A549 (cell line): ENCODE data around the gene PTPN1. TPM values are rescaled to one million over a fixed set of nuclear protein-coding genes. Genes with fewer than 3 reads are reported as not detected.

ENCODE experiments used
- ATAC-seq, 2 experiments: fragments of 200-7000 bp in 1 of 2; fragments of >200 bp in 1 of 2; cut with Nextera tagmentation in 1 of 2; cut with Tn5 transposase in 1 of 2; 3 replicates each; pipeline versions ENCODE4 v1.8.0 to v1.9.1; 2018 to 2020; ENCODE audit warnings: mild to moderate bottlenecking in 1 of 2, moderate library complexity in 1 of 2
- CTCF ChIA-PET: fragments of 300-600 bp; sonication (Branson Sonifier 250); formaldehyde crosslinking; extraction: SDS; loops from one replicate; lab custom pipeline; 2021; ENCODE audit warnings: antibody characterized with exemption, inconsistent platforms; lab: Yijun Ruan, JAX
- POLR2A ChIA-PET: fragments of 350-600 bp; formaldehyde crosslinking; extraction: SDS; loops from one replicate; lab custom pipeline; 2021; ENCODE audit warnings: antibody characterized with exemption, inconsistent platforms; lab: Yijun Ruan, JAX
- DNase-seq, 2 experiments: peaks; one replicate each; pipeline versions ENCODE4 v3.0.0 to v3.0.0-alpha.2; 2011 to 2016; ENCODE audit warnings: low read depth in 1 of 2, low spot score in 1 of 2
- FAIRE-seq: peaks from 2 replicates; lab custom pipeline; 2011; peaks lifted over from hg19 to GRCh38; lab: Jason Lieb, UNC
- H3K27ac ChIP-seq, 2 experiments: fragments of >200 bp; sonication (Bioruptor Twin); formaldehyde crosslinking; 3 replicates each; pipeline ENCODE4 v1.5.1; 2016 to 2017
- H3K4me1 ChIP-seq: fragments of >200 bp; sonication (Bioruptor Twin); formaldehyde crosslinking; 3 replicates; pipeline ENCODE4 v1.6.1; 2016
- H3K4me2 ChIP-seq: fragments of >200 bp; sonication (Bioruptor Twin); formaldehyde crosslinking; 3 replicates; pipeline ENCODE4 v1.6.1; 2016
- H3K4me3 ChIP-seq: fragments of >200 bp; sonication (Bioruptor Twin); formaldehyde crosslinking; 3 replicates; pipeline ENCODE4 v1.5.1; 2016
- H3K9me3 ChIP-seq: fragments of >200 bp; sonication (Bioruptor Twin); formaldehyde crosslinking; 3 replicates; pipeline ENCODE4 v1.6.1; 2016
- BHLHE40 ChIP-seq: IDR thresholded peaks from 2 replicates; pipeline ENCODE4 v1.6.1; 2012; ENCODE audit warnings: low read depth, low read length, inconsistent platforms
- CHD4 ChIP-seq: fragments of 200-600 bp; sonication (generic); IDR thresholded peaks from 2 replicates; pipeline ENCODE4 v1.6.1; 2016; ENCODE audit warnings: antibody characterized with exemption, mild to moderate bottlenecking, borderline replicate concordance
- CTCF ChIP-seq: fragments of >200 bp; sonication (Bioruptor Twin); formaldehyde crosslinking; IDR thresholded peaks from 3 replicates; pipeline ENCODE4 v1.5.1; 2016
- EHF ChIP-seq: fragments of 250-450 bp; sonication (Bioruptor Pico); IDR thresholded peaks from 2 replicates; pipeline ENCODE4 v1.5.0; 2020; ENCODE audit warnings: mild to moderate bottlenecking
- EHMT2 ChIP-seq: fragments of 200-600 bp; sonication (generic); IDR thresholded peaks from 2 replicates; pipeline ENCODE4 v1.6.1; 2016; ENCODE audit warnings: antibody characterized with exemption, low read depth, mild to moderate bottlenecking, moderate library complexity
- ELK1 ChIP-seq: fragments of 150-350 bp; IDR thresholded peaks from 2 replicates; pipeline ENCODE4 v1.6.1; 2014; ENCODE audit warnings: low read depth, mild to moderate bottlenecking, low read length
- EP300 ChIP-seq, 2 experiments: fragments of >200 bp; sonication (Bioruptor Twin); formaldehyde crosslinking; IDR thresholded peaks; 2 replicates in 1 of 2; 3 replicates in 1 of 2; pipeline ENCODE4 v1.6.1; 2016 to 2017
- FOSB ChIP-seq: fragments of 250-450 bp; sonication (Bioruptor Pico); IDR thresholded peaks from 2 replicates; pipeline ENCODE4 v1.5.0; 2020; ENCODE audit warnings: mild to moderate bottlenecking, moderate library complexity
- HOXB13 ChIP-seq: fragments of 250-450 bp; sonication (Bioruptor Pico); IDR thresholded peaks from 2 replicates; pipeline ENCODE4 v1.5.0; 2020; ENCODE audit warnings: low read depth, mild to moderate bottlenecking, moderate library complexity
- JUN ChIP-seq, 2 experiments: fragments of >200 bp; sonication (Bioruptor Twin); formaldehyde crosslinking; IDR thresholded peaks; 2 replicates in 1 of 2; 3 replicates in 1 of 2; pipeline ENCODE4 v1.6.1; 2016 to 2017
- JUNB ChIP-seq: fragments of >200 bp; sonication (Bioruptor Twin); formaldehyde crosslinking; IDR thresholded peaks from 2 replicates; pipeline ENCODE4 v1.6.1; 2016
- KDM1A ChIP-seq: fragments of 200-600 bp; sonication (generic); IDR thresholded peaks from 2 replicates; pipeline ENCODE4 v1.6.1; 2016; ENCODE audit warnings: low read depth, mild to moderate bottlenecking
- KDM5A ChIP-seq: fragments of 200-600 bp; sonication (generic); IDR thresholded peaks from 2 replicates; pipeline ENCODE4 v1.6.1; 2016; ENCODE audit warnings: antibody characterized with exemption, mild to moderate bottlenecking
- MAFK ChIP-seq: fragments of 450-650 bp; IDR thresholded peaks from 2 replicates; pipeline ENCODE4 v1.6.1; 2014; ENCODE audit not compliant: partially characterized antibody
- MAZ ChIP-seq: fragments of 150-350 bp; IDR thresholded peaks from 2 replicates; pipeline ENCODE4 v1.6.1; 2014; ENCODE audit warnings: antibody characterized with exemption, low read depth, low read length, borderline replicate concordance
- PBX3 ChIP-seq: IDR thresholded peaks from 2 replicates; pipeline ENCODE4 v1.6.1; 2012
- POLR2A ChIP-seq: IDR thresholded peaks from 2 replicates; pipeline ENCODE4 v1.6.1; 2012; ENCODE audit warnings: mild to moderate bottlenecking, low read length
- RCOR1 ChIP-seq: fragments of 150-350 bp; IDR thresholded peaks from 2 replicates; pipeline ENCODE4 v1.6.1; 2014; ENCODE audit warnings: antibody characterized with exemption, low read length, low read depth
- RFX5 ChIP-seq: fragments of 450-650 bp; IDR thresholded peaks from 2 replicates; pipeline ENCODE4 v1.7.1; 2014; ENCODE audit warnings: antibody characterized with exemption, mild to moderate bottlenecking, moderate library complexity
- RNF2 ChIP-seq: fragments of 200-600 bp; sonication (generic); IDR thresholded peaks from 2 replicates; pipeline ENCODE4 v1.6.1; 2016; ENCODE audit warnings: low read depth, mild to moderate bottlenecking, antibody characterized with exemption, moderate library complexity, borderline replicate concordance
- SREBF2 ChIP-seq: fragments of 450-650 bp; IDR thresholded peaks from 2 replicates; pipeline ENCODE4 v1.6.1; 2014; ENCODE audit warnings: mild to moderate bottlenecking, moderate library complexity
- TP53 ChIP-seq: fragments of 250-450 bp; sonication (Bioruptor Pico); IDR thresholded peaks from 2 replicates; pipeline ENCODE4 v1.5.0; 2021; ENCODE audit warnings: mild to moderate bottlenecking, moderate library complexity
- USF2 ChIP-seq: fragments of 450-650 bp; IDR thresholded peaks from 2 replicates; pipeline ENCODE4 v1.6.1; 2014; ENCODE audit warnings: antibody characterized with exemption
- ZC3H11A ChIP-seq: fragments of 450-650 bp; IDR thresholded peaks from 2 replicates; pipeline ENCODE4 v1.6.1; 2014; ENCODE audit warnings: antibody characterized with exemption, mild to moderate bottlenecking
- ZNF302 ChIP-seq: fragments of 250-450 bp; sonication (Bioruptor Pico); IDR thresholded peaks from 2 replicates; pipeline ENCODE4 v1.9.0; 2021; ENCODE audit warnings: inconsistent platforms, mild to moderate bottlenecking, moderate library complexity
- WGBS: methylation state at CpG from one replicate; pipeline ENCODE4 v1.1.6; 2017; ENCODE audit errors: missing lambda C conversion rate; 5-methylcytosine and 5-hydroxymethylcytosine counted together
- polyA plus RNA-seq, 4 experiments: library from polyadenylated mRNA; depleted of rRNA in 3 of 4; stranded (reverse); fragments of >200 nt; fragmentation: RNase III in 1 of 4; extraction: RNeasy Plus Mini Kit Qiagen cat#74134 plus additional on column Dnase treatment in 1 of 4; gene quantifications; 2 replicates in 3 of 4; 3 replicates in 1 of 4; pipeline ENCODE4 v1.2.3, GENCODE V29; 2011 to 2017
- TF ChIP-seq, protein P1 (sequence below): IDR thresholded peaks from 2 replicates; pipeline ENCODE4 v1.6.1; 2012
- TF ChIP-seq, protein P2 (sequence below): fragments of >200 bp; sonication (Bioruptor Twin); formaldehyde crosslinking; IDR thresholded peaks from 3 replicates; pipeline ENCODE4 v1.6.1; 2016
- TF ChIP-seq, protein P3 (sequence below): fragments of >200 bp; sonication (Bioruptor Twin); formaldehyde crosslinking; IDR thresholded peaks from 2 replicates; pipeline ENCODE4 v1.6.1; 2016

PTPN1 gene
- polyA plus RNA-seq, 2 of the 4 experiments (the other 2 are of a cell fraction) = 23.2 to 24.3 TPM

DNA sequence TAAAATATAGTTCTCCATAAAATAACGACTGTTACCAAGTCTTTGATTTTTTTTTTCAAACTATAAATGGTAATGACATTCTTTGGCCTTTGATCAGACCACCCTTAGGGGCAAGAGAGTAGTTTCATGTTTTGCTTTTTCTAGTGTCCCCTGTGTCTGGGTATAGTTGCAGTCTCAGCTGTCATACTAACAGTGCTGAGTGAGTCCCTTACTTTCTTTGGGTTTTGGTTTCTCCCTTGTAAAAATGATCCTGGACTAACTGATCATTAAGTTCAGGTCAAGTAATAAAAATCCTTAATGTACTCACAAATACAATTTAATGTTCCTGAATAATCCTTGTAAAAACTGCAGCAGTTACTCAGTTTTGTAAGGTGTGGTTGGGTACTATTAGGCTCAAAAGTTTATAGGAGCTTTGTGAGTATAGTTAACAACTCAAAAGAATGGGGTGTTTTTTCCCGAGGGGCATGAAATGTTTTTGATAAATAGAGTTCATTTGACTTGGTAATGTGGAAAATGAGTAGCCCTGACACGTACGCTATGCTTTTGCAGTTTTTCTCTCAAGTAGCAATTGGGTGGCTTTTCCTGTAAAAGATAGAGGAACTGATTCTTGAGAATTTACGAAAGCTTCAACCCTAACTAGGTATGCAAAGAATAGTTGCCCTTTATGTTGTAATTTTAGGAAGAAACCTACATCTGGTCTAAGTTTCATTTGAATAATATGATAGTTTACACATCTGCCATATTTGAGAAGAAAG lies 6.2 kb downstream of the PTPN1 start:
- ATAC-seq (no peak), FAIRE-seq (no peak), DNase-seq (no peak)
- Histone ChIP-seq H3K4me2 (no peak overlapping the region), H3K4me1 (peaks cover 36% of the 10 kb centered on the region), H3K9me3 (no peaks in the 10 kb centered on the region), H3K27ac (no peak overlapping the region), H3K4me3 (no peak overlapping the region)
- CTCF ChIA-PET = interaction anchor here (0.7 to 1.8 kb wide), 7 partner anchors 9 to 378 kb away, joined by 3 to 7 read pairs (median 4); no protein-coding TSS in a partner anchor
- POLR2A ChIA-PET = interaction anchor here (0.6 kb wide), 1 partner anchor 277 kb away, joined by 3 read pairs; no protein-coding TSS in a partner anchor
- TF ChIP-seq MAZ = no peak
- no peak for TF ChIP-seq CHD4
- no peak for TF ChIP-seq KDM5A
- no peak for TF ChIP-seq EHMT2
- TF ChIP-seq KDM1A = no peak
- no peak for TF ChIP-seq SREBF2
- no peak for TF ChIP-seq FOSB (CRISPR knock-in tag)
- TF ChIP-seq RCOR1 = no peak
- TF ChIP-seq EP300 (IDR thresholded peaks at IDR 0.05) = no peak
- no peak for TF ChIP-seq USF2
- no peak for TF ChIP-seq MAFK
- TF ChIP-seq TP53 (CRISPR knock-in tag) = no peak
- no peak for TF ChIP-seq RFX5
- TF ChIP-seq CTCF = no peak
- no peak for TF ChIP-seq POLR2A
- TF ChIP-seq, protein P1, sequence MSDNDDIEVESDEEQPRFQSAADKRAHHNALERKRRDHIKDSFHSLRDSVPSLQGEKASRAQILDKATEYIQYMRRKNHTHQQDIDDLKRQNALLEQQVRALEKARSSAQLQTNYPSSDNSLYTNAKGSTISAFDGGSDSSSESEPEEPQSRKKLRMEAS = no peak
- TF ChIP-seq JUN (IDR thresholded peaks at IDR 0.05) = no peak
- TF ChIP-seq JUNB = no peak
- WGBS = 91% methylated on average over 5 of the region's 5 CpGs

GRCh38 chr20:50516935-50517816 lies 7.0 kb downstream of the PTPN1 start:
- ChIA-PET CTCF (interaction anchor here (0.9 to 1.8 kb wide), 7 partner anchors 10 to 59 kb away, joined by 3 to 7 read pairs (median 4); no protein-coding TSS in a partner anchor), POLR2A (no interaction called here)
- Histone ChIP-seq H3K4me3 (no peak overlapping the region), H3K4me2 (no peak overlapping the region), H3K4me1 (peaks cover 29% of the 10 kb centered on the region), H3K9me3 (no peaks in the 10 kb centered on the region)
- FAIRE-seq = no peak
- no peak for DNase-seq
- no peak for ATAC-seq
- TF ChIP-seq ZNF302 (CRISPR knock-in tag) = no peak
- no peak for TF ChIP-seq ZC3H11A
- TF ChIP-seq RCOR1 = no peak
- TF ChIP-seq, protein P2, sequence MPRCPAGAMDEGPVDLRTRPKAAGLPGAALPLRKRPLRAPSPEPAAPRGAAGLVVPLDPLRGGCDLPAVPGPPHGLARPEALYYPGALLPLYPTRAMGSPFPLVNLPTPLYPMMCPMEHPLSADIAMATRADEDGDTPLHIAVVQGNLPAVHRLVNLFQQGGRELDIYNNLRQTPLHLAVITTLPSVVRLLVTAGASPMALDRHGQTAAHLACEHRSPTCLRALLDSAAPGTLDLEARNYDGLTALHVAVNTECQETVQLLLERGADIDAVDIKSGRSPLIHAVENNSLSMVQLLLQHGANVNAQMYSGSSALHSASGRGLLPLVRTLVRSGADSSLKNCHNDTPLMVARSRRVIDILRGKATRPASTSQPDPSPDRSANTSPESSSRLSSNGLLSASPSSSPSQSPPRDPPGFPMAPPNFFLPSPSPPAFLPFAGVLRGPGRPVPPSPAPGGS = no peak
- TF ChIP-seq, protein P3, sequence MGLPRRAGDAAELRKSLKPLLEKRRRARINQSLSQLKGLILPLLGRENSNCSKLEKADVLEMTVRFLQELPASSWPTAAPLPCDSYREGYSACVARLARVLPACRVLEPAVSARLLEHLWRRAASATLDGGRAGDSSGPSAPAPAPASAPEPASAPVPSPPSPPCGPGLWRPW = no peak
- no peak for TF ChIP-seq PBX3
- no peak for TF ChIP-seq HOXB13 (CRISPR knock-in tag)
- no peak for TF ChIP-seq RNF2
- no peak for TF ChIP-seq ELK1
- TF ChIP-seq EHF = no peak
- no peak for TF ChIP-seq BHLHE40
- no peak for TF ChIP-seq MAZ
- TF ChIP-seq, all 56 proteins: peak for 0
- no peak overlapping the region for H3K27ac ChIP-seq
- 89% methylated on average over 7 of the region's 7 CpGs for WGBS
